WTC11 (cell line): ENCODE results near the gene THAP3. TPM values are rescaled to one million over a fixed set of nuclear protein-coding genes. Genes with fewer than 3 reads are reported as not detected.

ENCODE experiments used
- ATAC-seq: fragments of 200-7000 bp; cut with Tn5 transposase; 2 replicates; pipeline ENCODE4 v1.10.0; 2021; ENCODE audit warnings: mild to moderate bottlenecking, moderate library complexity
- CTCF ChIA-PET: fragments of 300-600 bp; sonication (Branson Sonifier 250); formaldehyde crosslinking; loops from one replicate; lab custom pipeline; 2021; ENCODE audit warnings: antibody characterized with exemption; lab: Charles Lee
- POLR2A ChIA-PET: fragments of 350-600 bp; sonication (Branson Sonifier 250); formaldehyde crosslinking; loops from one replicate; lab custom pipeline; 2021; ENCODE audit warnings: antibody characterized with exemption; lab: Charles Lee
- DNase-seq: peaks from one replicate; pipeline ENCODE4 v3.0.0; 2021; ENCODE audit warnings: low spot score
- H3K27ac Mint-ChIP-seq: 2 replicates; pipeline ENCODE4 v1.8.0; 2021; ENCODE audit warnings: mixed read lengths
- H3K27me3 Mint-ChIP-seq: 2 replicates; pipeline ENCODE4 v1.8.0; 2021; ENCODE audit warnings: low read depth, mild to moderate bottlenecking, moderate library complexity, mixed read lengths
- H3K36me3 Mint-ChIP-seq: 2 replicates; pipeline ENCODE4 v1.8.0; 2021; ENCODE audit warnings: mixed read lengths
- H3K4me1 Mint-ChIP-seq: 2 replicates; pipeline ENCODE4 v1.8.0; 2022; ENCODE audit warnings: mixed read lengths
- H3K4me3 Mint-ChIP-seq: 2 replicates; pipeline ENCODE4 v1.8.0; 2021; ENCODE audit warnings: mild to moderate bottlenecking, moderate library complexity, mixed read lengths
- H3K9me3 Mint-ChIP-seq: 2 replicates; pipeline ENCODE4 v1.8.0; 2021; ENCODE audit warnings: mixed read lengths
- ATF3 ChIP-seq: sonication (generic); formaldehyde crosslinking; conservative IDR thresholded peaks from 2 replicates; pipeline ENCODE4 v1.8.1; 2022; ENCODE audit warnings: mild to moderate bottlenecking, missing genetic modification reagents
- ATF6 ChIP-seq: sonication (generic); formaldehyde crosslinking; IDR thresholded peaks from 2 replicates; pipeline ENCODE4 v1.8.1; 2023; ENCODE audit warnings: mild to moderate bottlenecking, missing genetic modification reagents
- FOXK1 ChIP-seq: sonication (generic); formaldehyde crosslinking; IDR thresholded peaks from 2 replicates; pipeline ENCODE4 v1.8.0; 2022; ENCODE audit warnings: mild to moderate bottlenecking, moderate library complexity, missing genetic modification reagents
- JUN ChIP-seq: sonication (generic); formaldehyde crosslinking; IDR thresholded peaks from 2 replicates; pipeline ENCODE4 v1.8.0; 2023; ENCODE audit warnings: mild to moderate bottlenecking, missing genetic modification reagents
- ZMAT4 ChIP-seq: fragments of 250-450 bp; sonication (Bioruptor Pico); IDR thresholded peaks from 2 replicates; pipeline ENCODE4 v1.9.0; 2021; ENCODE audit warnings: mild to moderate bottlenecking
- ZNF219 ChIP-seq: sonication (generic); formaldehyde crosslinking; IDR thresholded peaks from 2 replicates; pipeline ENCODE4 v1.8.0; 2023; ENCODE audit warnings: missing genetic modification reagents, mild to moderate bottlenecking, borderline replicate concordance
- ZNF232 ChIP-seq: sonication (generic); formaldehyde crosslinking; IDR thresholded peaks from 2 replicates; pipeline ENCODE4 v1.8.0; 2022; ENCODE audit warnings: mild to moderate bottlenecking, missing genetic modification reagents
- ZNF263 ChIP-seq: sonication (generic); formaldehyde crosslinking; IDR thresholded peaks from 2 replicates; pipeline ENCODE4 v1.8.1; 2022; ENCODE audit warnings: low read depth, mild to moderate bottlenecking, moderate library complexity, missing genetic modification reagents
- ZNF317 ChIP-seq: sonication (generic); formaldehyde crosslinking; IDR thresholded peaks from 2 replicates; pipeline ENCODE4 v1.8.1; 2023; ENCODE audit warnings: low read depth, mild to moderate bottlenecking, moderate library complexity, missing genetic modification reagents, borderline replicate concordance
- ZNF425 ChIP-seq: fragments of 250-450 bp; sonication (Bioruptor Pico); conservative IDR thresholded peaks from 2 replicates; pipeline ENCODE4 v1.9.0; 2021; ENCODE audit warnings: mild to moderate bottlenecking
- ZNF512 ChIP-seq: sonication (generic); formaldehyde crosslinking; IDR thresholded peaks from 2 replicates; pipeline ENCODE4 v1.8.1; 2022; ENCODE audit warnings: missing genetic modification reagents, borderline replicate concordance
- total RNA-seq: library from RNA; stranded (reverse); gene quantifications from 3 replicates; pipeline ENCODE4 v1.2.3, GENCODE V29; 2021

THAP3 gene
- total RNA-seq, 1 experiment from 2014 or later, result 14.8 TPM

- no peak for DNase-seq
- no peaks in the 10 kb centered on the region for H3K27me3 Mint-ChIP-seq
- no peaks in the 10 kb centered on the region for H3K9me3 Mint-ChIP-seq
- H3K27ac Mint-ChIP-seq, result 0 out of 2 replicates have a peak overlapping the region, but pooled peaks have one; percentile 19
- no peak overlapping the region for H3K4me3 Mint-ChIP-seq
- ATAC-seq, result no peak
- TF ChIP-seq ZNF512 (CRISPR knock-in tag) (no peak), ZMAT4 (CRISPR knock-in tag) (no peak), ZNF232 (CRISPR knock-in tag) (no peak), JUN (no peak), ZNF317 (no peak), ATF6 (CRISPR knock-in tag) (no peak), ZNF219 (CRISPR knock-in tag) (no peak), ATF3 (CRISPR knock-in tag) (no peak), ZNF263 (no peak)
- TF ChIP-seq, all 79 proteins: peak for 0
- ChIA-PET CTCF (interaction anchor here (1.1 to 2.1 kb wide), 3 partner anchors 8 to 69 kb away, joined by 3 to 12 read pairs (median 4); partner anchors contain the start of genes DNAJC11 and THAP3), POLR2A (interaction anchor here (0.8 kb wide), 1 partner anchor 13 kb away, joined by 3 read pairs; no protein-coding TSS in a partner anchor)
- H3K4me1 Mint-ChIP-seq, result no peaks in the 10 kb centered on the region
- H3K36me3 Mint-ChIP-seq, result peaks cover 54% of the 10 kb centered on the region
Observed at GRCh38 chr1:6632588-6633514, 8.2 kb downstream of the THAP3 start.

- peak; percentile 75 for DNase-seq
- ChIA-PET POLR2A (interaction anchor here (0.9 to 1.1 kb wide), 2 partner anchors 11 to 32 kb away, joined by 3 read pairs; partner anchors contain the start of gene KLHL21), CTCF (interaction anchor here (0.6 to 1.9 kb wide), 18 partner anchors 10 to 396 kb away, joined by 3 to 8 read pairs (median 4); partner anchors contain the start of genes NOL9, TAS1R1, THAP3 and ZBTB48)
- peaks cover 58% of the 10 kb centered on the region for H3K36me3 Mint-ChIP-seq
- H3K4me1 Mint-ChIP-seq, result no peaks in the 10 kb centered on the region
- ATAC-seq, result peak; percentile 79
- H3K9me3 Mint-ChIP-seq, result no peaks in the 10 kb centered on the region
- no peak overlapping the region for H3K27ac Mint-ChIP-seq
- no peak for TF ChIP-seq FOXK1 (CRISPR knock-in tag)
- no peak for TF ChIP-seq ZNF425 (CRISPR knock-in tag)
- no peaks in the 10 kb centered on the region for H3K27me3 Mint-ChIP-seq
- no peak overlapping the region for H3K4me3 Mint-ChIP-seq
Observed at GRCh38 chr1:6634371-6635052, 9.8 kb downstream of the THAP3 start.
